ENCODE results near the gene SLC29A4.

GRCh38 chr7:5296015-5296610 lies 13.4 kb downstream of the SLC29A4 start:
- no peak for TF ChIP-seq CTCF (IDR thresholded peaks at IDR 0.05; ENCODE audit: low read length)
- no peak for TF ChIP-seq EZH2 (IDR thresholded peaks at IDR 0.05; ENCODE audit: borderline replicate concordance, low read length)

Measured in OCI-LY1 (cell line).